Neural progenitor cell (in vitro differentiated cells): Measurements from ENCODE around the gene NAB2. TPM values are rescaled to one million over a fixed set of nuclear protein-coding genes. Genes with fewer than 3 reads are reported as not detected.

Experiments
- DNase-seq: peaks from one replicate; pipeline ENCODE4 v3.0.0-alpha.2; 2016; ENCODE audit warnings: low spot score
- H2AFZ ChIP-seq: fragments of 200-600 bp; sonication (generic); replicated peaks from 2 replicates; pipeline ENCODE4 v1.6.1; 2016; ENCODE audit warnings: antibody characterized with exemption
- H3F3A ChIP-seq: fragments of 200-600 bp; sonication (generic); 2 replicates; pipeline ENCODE4 v1.6.1; 2016; ENCODE audit warnings: antibody characterized with exemption, low read depth
- H3K27ac ChIP-seq: fragments of 200-600 bp; sonication (generic); 2 replicates; pipeline ENCODE4 v1.5.1; 2016; ENCODE audit warnings: mild to moderate bottlenecking
- H3K27me3 ChIP-seq: fragments of 200-600 bp; sonication (generic); 2 replicates; pipeline ENCODE4 v1.6.1; 2016; ENCODE audit warnings: mild to moderate bottlenecking, moderate library complexity
- H3K36me3 ChIP-seq: fragments of 200-600 bp; sonication (generic); 2 replicates; pipeline ENCODE4 v1.5.1; 2016
- H3K4me1 ChIP-seq: fragments of 200-600 bp; sonication (generic); 2 replicates; pipeline ENCODE4 v1.6.1; 2016; ENCODE audit warnings: mixed run types
- H3K4me2 ChIP-seq: fragments of 200-600 bp; sonication (generic); 2 replicates; pipeline ENCODE4 v1.6.1; 2016
- H3K4me3 ChIP-seq: fragments of 200-600 bp; sonication (generic); 2 replicates; pipeline ENCODE4 v1.5.1; 2016
- H3K79me2 ChIP-seq: fragments of 200-600 bp; sonication (generic); 2 replicates; pipeline ENCODE4 v1.6.1; 2016; ENCODE audit warnings: low read depth
- H3K9ac ChIP-seq: fragments of 200-600 bp; sonication (generic); 2 replicates; pipeline ENCODE4 v1.6.1; 2016
- H3K9me3 ChIP-seq: fragments of 200-600 bp; sonication (generic); 2 replicates; pipeline ENCODE4 v1.5.1; 2016; ENCODE audit warnings: low read depth
- H4K20me1 ChIP-seq: fragments of 200-600 bp; sonication (generic); 2 replicates; pipeline ENCODE4 v1.6.1; 2016; ENCODE audit warnings: low read depth
- H3K27ac Mint-ChIP-seq: 3 replicates; pipeline ENCODE4 v1.8.0; 2021; ENCODE audit warnings: mixed read lengths
- H3K27me3 Mint-ChIP-seq: 2 replicates; pipeline ENCODE4 v1.8.0; 2022; ENCODE audit warnings: low read depth, mild to moderate bottlenecking, inconsistent platforms, moderate library complexity, mixed read lengths; ENCODE audit not compliant: insufficient read depth
- H3K36me3 Mint-ChIP-seq: 3 replicates; pipeline ENCODE4 v1.8.0; 2021; ENCODE audit warnings: mixed read lengths
- H3K4me1 Mint-ChIP-seq: 3 replicates; pipeline ENCODE4 v1.8.0; 2021; ENCODE audit warnings: mixed read lengths
- H3K4me3 Mint-ChIP-seq: 3 replicates; pipeline ENCODE4 v1.8.0; 2021; ENCODE audit warnings: mild to moderate bottlenecking, moderate library complexity, mixed read lengths
- H3K9me3 Mint-ChIP-seq: 3 replicates; pipeline ENCODE4 v1.8.0; 2020; ENCODE audit warnings: mixed read lengths
- EZH2 ChIP-seq: fragments of 200-600 bp; sonication (generic); IDR thresholded peaks from 2 replicates; pipeline ENCODE4 v1.6.1; 2017; ENCODE audit warnings: antibody characterized with exemption, mild to moderate bottlenecking, moderate library complexity
- EZH2phosphoT487 ChIP-seq: fragments of 200-600 bp; sonication (generic); IDR thresholded peaks from 2 replicates; pipeline ENCODE4 v1.6.1; 2017; ENCODE audit warnings: antibody characterized with exemption
- total RNA-seq: library from RNA; depleted of rRNA; stranded (reverse); fragments of >200 nt; gene quantifications from 2 replicates; pipeline ENCODE4 v1.2.3, GENCODE V29; 2015; ENCODE audit warnings: low replicate concordance
- TF ChIP-seq, protein P1 (sequence below): fragments of 200-600 bp; sonication (generic); IDR thresholded peaks from 2 replicates; pipeline ENCODE4 v1.5.1; 2017; ENCODE audit warnings: antibody characterized with exemption, mild to moderate bottlenecking

The NAB2 gene
- total RNA-seq, 1 donor from 2014 or later: 19.8 TPM

GRCh38 chr12:57089271-57090245 lies 644 bp downstream of the NAB2 start:
- Histone ChIP-seq H3K79me2 (peaks cover 28% of the 10 kb centered on the region), H3K4me2 (peak overlapping the region; percentile 96), H3K27ac (no peak overlapping the region), H3K9me3 (no peaks in the 10 kb centered on the region), H4K20me1 (peaks cover 38% of the 10 kb centered on the region), H3K4me3 (peak overlapping the region; percentile 63), H3K27me3 (no peaks in the 10 kb centered on the region), H2AFZ (no peak overlapping the region), H3F3A (peaks cover 49% of the 10 kb centered on the region), H3K9ac (peak overlapping the region; percentile 0), H3K36me3 (no peaks in the 10 kb centered on the region), H3K4me1 (peaks cover 29% of the 10 kb centered on the region)
- H3K27ac Mint-ChIP-seq: peak overlapping the region; percentile 55
- peaks cover 67% of the 10 kb centered on the region for H3K4me1 Mint-ChIP-seq
- TF ChIP-seq, protein P1, sequence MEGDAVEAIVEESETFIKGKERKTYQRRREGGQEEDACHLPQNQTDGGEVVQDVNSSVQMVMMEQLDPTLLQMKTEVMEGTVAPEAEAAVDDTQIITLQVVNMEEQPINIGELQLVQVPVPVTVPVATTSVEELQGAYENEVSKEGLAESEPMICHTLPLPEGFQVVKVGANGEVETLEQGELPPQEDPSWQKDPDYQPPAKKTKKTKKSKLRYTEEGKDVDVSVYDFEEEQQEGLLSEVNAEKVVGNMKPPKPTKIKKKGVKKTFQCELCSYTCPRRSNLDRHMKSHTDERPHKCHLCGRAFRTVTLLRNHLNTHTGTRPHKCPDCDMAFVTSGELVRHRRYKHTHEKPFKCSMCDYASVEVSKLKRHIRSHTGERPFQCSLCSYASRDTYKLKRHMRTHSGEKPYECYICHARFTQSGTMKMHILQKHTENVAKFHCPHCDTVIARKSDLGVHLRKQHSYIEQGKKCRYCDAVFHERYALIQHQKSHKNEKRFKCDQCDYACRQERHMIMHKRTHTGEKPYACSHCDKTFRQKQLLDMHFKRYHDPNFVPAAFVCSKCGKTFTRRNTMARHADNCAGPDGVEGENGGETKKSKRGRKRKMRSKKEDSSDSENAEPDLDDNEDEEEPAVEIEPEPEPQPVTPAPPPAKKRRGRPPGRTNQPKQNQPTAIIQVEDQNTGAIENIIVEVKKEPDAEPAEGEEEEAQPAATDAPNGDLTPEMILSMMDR: no peak
- TF ChIP-seq EZH2phosphoT487: no peak
- no peak for TF ChIP-seq EZH2
- peaks cover 15% of the 10 kb centered on the region for H3K36me3 Mint-ChIP-seq
- DNase-seq: peak; percentile 64
- no peaks in the 10 kb centered on the region for H3K9me3 Mint-ChIP-seq
- H3K4me3 Mint-ChIP-seq: peak overlapping the region; percentile 95
- H3K27me3 Mint-ChIP-seq: peaks cover 7% of the 10 kb centered on the region

DNA sequence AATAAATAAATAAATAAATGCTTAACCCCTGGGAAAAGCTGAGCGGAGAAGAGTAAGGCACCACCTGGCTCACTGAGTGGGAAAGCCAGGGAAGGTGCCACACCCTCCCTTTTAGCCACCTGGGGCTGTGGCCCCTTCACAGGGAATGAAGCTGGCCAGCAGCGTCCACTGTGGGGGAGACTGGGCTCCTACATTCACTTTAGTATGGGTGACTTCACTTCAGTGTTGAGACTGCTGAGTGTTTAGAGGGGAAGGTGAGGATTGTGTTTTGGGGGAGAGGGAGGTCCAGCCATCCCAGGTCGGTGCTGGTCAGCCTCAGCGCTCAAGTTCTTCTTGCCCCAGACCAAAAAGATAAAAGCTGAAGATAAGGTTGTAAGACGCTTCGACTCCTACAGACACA lies 1.6 kb downstream of the NAB2 start:
- Histone ChIP-seq H3K4me2 (peak overlapping the region; percentile 96), H3K79me2 (peaks cover 28% of the 10 kb centered on the region), H3K9me3 (no peaks in the 10 kb centered on the region), H4K20me1 (peaks cover 38% of the 10 kb centered on the region), H2AFZ (no peak overlapping the region), H3K27me3 (no peaks in the 10 kb centered on the region), H3K4me3 (peak overlapping the region; percentile 63), H3F3A (peaks cover 43% of the 10 kb centered on the region), H3K36me3 (no peaks in the 10 kb centered on the region), H3K4me1 (peaks cover 28% of the 10 kb centered on the region), H3K27ac (no peak overlapping the region), H3K9ac (no peak overlapping the region)
- Mint-ChIP-seq H3K27ac (peak overlapping the region; percentile 70), H3K4me3 (peak overlapping the region; percentile 95), H3K27me3 (peaks cover 11% of the 10 kb centered on the region), H3K4me1 (peaks cover 68% of the 10 kb centered on the region), H3K9me3 (no peaks in the 10 kb centered on the region), H3K36me3 (peaks cover 20% of the 10 kb centered on the region)
- DNase-seq: no peak
- TF ChIP-seq EZH2 (no peak), EZH2phosphoT487 (no peak)
- TF ChIP-seq, protein P1: no peak

DNA sequence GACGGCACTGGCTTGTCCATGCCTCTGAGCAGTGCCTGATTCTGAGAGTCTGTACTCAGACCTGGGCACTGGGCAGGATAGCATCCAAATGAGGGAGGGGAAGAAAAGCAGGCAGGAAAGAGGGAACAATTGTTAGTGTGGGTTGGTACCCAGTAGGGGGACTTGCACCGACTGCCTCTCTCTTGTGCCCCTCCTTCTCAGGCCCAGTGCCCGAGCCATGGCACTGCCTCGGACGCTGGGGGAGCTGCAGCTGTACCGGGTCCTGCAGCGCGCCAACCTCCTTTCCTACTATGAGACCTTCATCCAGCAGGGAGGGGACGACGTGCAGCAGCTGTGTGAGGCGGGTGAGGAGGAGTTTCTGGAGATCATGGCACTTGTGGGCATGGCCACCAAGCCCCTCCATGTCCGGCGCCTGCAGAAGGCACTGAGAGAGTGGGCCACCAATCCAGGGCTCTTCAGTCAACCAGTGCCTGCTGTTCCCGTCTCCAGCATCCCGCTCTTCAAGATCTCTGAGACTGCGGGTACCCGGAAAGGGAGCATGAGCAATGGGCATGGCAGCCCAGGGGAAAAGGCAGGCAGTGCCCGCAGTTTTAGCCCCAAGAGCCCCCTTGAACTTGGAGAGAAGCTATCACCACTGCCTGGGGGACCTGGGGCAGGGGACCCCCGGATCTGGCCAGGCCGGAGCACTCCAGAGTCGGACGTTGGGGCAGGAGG lies 2.2 kb downstream of the NAB2 start:
- Mint-ChIP-seq H3K4me3 (peak overlapping the region; percentile 95), H3K27ac (peak overlapping the region; percentile 70), H3K4me1 (peaks cover 65% of the 10 kb centered on the region), H3K9me3 (no peaks in the 10 kb centered on the region), H3K27me3 (peaks cover 11% of the 10 kb centered on the region), H3K36me3 (peaks cover 25% of the 10 kb centered on the region)
- H3K27ac ChIP-seq: no peak overlapping the region
- H4K20me1 ChIP-seq: peaks cover 38% of the 10 kb centered on the region
- H3F3A ChIP-seq: peaks cover 39% of the 10 kb centered on the region
- H3K9me3 ChIP-seq: no peaks in the 10 kb centered on the region
- no peaks in the 10 kb centered on the region for H3K27me3 ChIP-seq
- peaks cover 22% of the 10 kb centered on the region for H3K4me1 ChIP-seq
- peaks cover 28% of the 10 kb centered on the region for H3K79me2 ChIP-seq
- no peak overlapping the region for H3K9ac ChIP-seq
- no peak overlapping the region for H2AFZ ChIP-seq
- TF ChIP-seq EZH2 (no peak), EZH2phosphoT487 (no peak)
- TF ChIP-seq, protein P1: no peak
- H3K4me2 ChIP-seq: peak overlapping the region; percentile 96
- no peaks in the 10 kb centered on the region for H3K36me3 ChIP-seq
- DNase-seq: no peak
- peak overlapping the region; percentile 63 for H3K4me3 ChIP-seq
